NT2/D1 (cell line): ENCODE data around the gene TSPAN5.

ENCODE experiments used
- SUZ12 ChIP-seq: IDR thresholded peaks from 2 replicates; pipeline ENCODE4 v1.6.1; 2011; ENCODE audit not compliant: insufficient read length, insufficient read depth; ENCODE audit errors: extremely low read depth
- ZNF274 ChIP-seq: IDR thresholded peaks from 2 replicates; pipeline ENCODE4 v1.6.1; 2011; ENCODE audit warnings: mild to moderate bottlenecking, low read depth, low read length

GRCh38 chr4:98574816-98575215 is 83.6 kb downstream of the TSPAN5 start:
- no peak for TF ChIP-seq SUZ12
- TF ChIP-seq ZNF274 = no peak
